ENCODE results near the gene HEATR9.

Gene HEATR9

DNA sequence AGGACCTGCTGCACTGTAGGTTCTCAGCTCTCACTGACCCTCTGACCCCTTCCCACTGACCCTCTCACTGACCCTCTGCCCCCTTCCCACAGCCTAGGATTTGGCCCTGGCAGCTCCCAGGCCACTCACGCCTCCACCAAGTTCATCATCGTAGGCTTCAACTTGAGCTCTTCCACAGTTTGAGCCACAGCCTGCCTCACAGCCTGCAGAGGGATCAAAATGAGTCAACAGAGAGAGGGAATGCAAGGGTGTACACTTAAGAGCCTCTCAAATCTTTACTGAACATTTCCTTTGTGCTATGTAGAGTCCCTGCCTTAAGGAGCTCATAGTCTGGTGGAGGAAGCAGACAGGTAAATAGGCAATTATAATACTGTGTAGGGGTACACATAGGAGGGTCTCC, 12.1 kb downstream of the HEATR9 start:
- TF ChIP-seq, protein P1, sequence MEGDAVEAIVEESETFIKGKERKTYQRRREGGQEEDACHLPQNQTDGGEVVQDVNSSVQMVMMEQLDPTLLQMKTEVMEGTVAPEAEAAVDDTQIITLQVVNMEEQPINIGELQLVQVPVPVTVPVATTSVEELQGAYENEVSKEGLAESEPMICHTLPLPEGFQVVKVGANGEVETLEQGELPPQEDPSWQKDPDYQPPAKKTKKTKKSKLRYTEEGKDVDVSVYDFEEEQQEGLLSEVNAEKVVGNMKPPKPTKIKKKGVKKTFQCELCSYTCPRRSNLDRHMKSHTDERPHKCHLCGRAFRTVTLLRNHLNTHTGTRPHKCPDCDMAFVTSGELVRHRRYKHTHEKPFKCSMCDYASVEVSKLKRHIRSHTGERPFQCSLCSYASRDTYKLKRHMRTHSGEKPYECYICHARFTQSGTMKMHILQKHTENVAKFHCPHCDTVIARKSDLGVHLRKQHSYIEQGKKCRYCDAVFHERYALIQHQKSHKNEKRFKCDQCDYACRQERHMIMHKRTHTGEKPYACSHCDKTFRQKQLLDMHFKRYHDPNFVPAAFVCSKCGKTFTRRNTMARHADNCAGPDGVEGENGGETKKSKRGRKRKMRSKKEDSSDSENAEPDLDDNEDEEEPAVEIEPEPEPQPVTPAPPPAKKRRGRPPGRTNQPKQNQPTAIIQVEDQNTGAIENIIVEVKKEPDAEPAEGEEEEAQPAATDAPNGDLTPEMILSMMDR (IDR thresholded peaks at IDR 0.05; ENCODE audit: low read depth, low read length): no peak
- TF ChIP-seq POLR2A (IDR thresholded peaks at IDR 0.05; ENCODE audit: extremely low read depth, insufficient read length): no peak
- TF ChIP-seq MYC (IDR thresholded peaks at IDR 0.05; ENCODE audit: low read depth, low read length): no peak
- TF ChIP-seq MAX (IDR thresholded peaks at IDR 0.05; ENCODE audit: low read depth, low read length): no peak
- DNase-seq (ENCODE audit: low read depth): no peak
- H3K4me3 ChIP-seq (ENCODE audit: low read depth, low read length): no peak overlapping the region

DNA sequence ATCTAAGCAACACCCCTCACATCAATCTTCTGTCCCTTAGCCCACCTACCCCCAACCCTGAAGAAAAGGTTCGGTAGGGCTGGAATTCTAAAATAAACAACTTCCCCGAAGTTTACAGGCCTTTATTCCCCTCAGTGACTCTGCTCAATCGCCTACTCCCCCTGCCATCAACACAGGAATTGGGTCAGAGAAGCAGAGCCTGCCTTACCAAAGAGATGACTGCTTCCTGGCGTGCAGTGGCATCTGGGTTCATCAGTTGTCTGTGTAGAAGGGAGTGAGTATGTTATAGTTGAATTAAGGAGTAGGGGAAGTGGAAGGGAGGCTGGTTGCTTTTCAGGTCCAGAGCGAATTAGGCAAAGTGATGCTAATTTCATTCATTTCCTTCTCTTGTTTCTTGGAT, 12.7 kb downstream of the HEATR9 start:
- DNase-seq (ENCODE audit: low read depth): no peak
- no peak overlapping the region for H3K4me3 ChIP-seq (ENCODE audit: low read depth, low read length)
- TF ChIP-seq MYC (IDR thresholded peaks at IDR 0.05; ENCODE audit: low read depth, low read length): no peak
- TF ChIP-seq, protein P1 (IDR thresholded peaks at IDR 0.05; ENCODE audit: low read depth, low read length): no peak
- TF ChIP-seq POLR2A (IDR thresholded peaks at IDR 0.05; ENCODE audit: extremely low read depth, insufficient read length): no peak
- no peak for TF ChIP-seq MAX (IDR thresholded peaks at IDR 0.05; ENCODE audit: low read depth, low read length)

GRCh38 chr17:35849469-35850348, 19.0 kb downstream of the HEATR9 start:
- H3K4me3 ChIP-seq (ENCODE audit: low read depth, low read length): no peak overlapping the region
- no peak for TF ChIP-seq MYC (IDR thresholded peaks at IDR 0.05; ENCODE audit: low read depth, low read length)
- TF ChIP-seq POLR2A (IDR thresholded peaks at IDR 0.05; ENCODE audit: extremely low read depth, insufficient read length): no peak
- TF ChIP-seq, protein P1 (IDR thresholded peaks at IDR 0.05; ENCODE audit: low read depth, low read length): peak; percentile 85
- peak; percentile 88 for DNase-seq (ENCODE audit: low read depth)

DNA sequence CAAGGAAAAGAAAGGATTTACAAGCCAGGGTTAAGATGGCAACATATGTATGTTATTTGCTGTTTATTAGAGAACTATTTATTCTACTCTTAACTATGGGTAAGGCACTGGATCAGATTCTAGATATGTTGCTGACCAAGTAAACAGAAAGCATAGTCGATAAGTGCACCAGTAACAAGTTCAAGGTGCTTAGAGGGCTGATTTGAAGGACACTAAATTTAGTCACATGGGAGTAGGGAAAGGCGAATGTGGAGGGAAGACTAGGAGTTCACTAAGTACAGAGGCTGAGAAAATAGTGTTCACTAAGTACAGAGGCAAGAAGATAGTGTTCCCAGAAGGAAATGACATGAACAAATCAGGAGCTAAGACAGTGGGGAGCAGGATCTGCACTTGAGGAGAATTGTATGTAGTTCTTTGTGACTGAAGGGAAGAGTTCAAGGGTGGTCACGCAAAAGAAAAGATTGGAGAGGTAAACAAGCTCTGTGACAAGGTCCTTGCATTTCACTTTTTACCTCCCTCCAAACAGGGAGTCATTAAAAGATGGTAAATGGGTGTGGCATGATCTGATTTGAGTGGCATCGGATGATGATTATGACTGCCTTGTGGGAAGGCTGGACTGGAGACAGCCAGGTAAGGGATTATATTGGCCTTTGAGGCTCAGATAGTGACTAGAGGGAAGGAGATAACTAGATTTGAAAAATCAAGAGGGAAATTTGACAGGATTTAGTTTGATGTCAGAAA, 20.9 kb downstream of the HEATR9 start:
- no peak for DNase-seq (ENCODE audit: low read depth)
- H3K4me3 ChIP-seq (ENCODE audit: low read depth, low read length): no peak overlapping the region
- TF ChIP-seq MAX (IDR thresholded peaks at IDR 0.05; ENCODE audit: low read depth, low read length) (no peak), POLR2A (IDR thresholded peaks at IDR 0.05; ENCODE audit: extremely low read depth, insufficient read length) (peak; percentile 15)

GRCh38 chr17:35847006-35847405, 21.7 kb downstream of the HEATR9 start:
- no peak overlapping the region for H3K4me3 ChIP-seq (ENCODE audit: low read depth, low read length)
- no peak for TF ChIP-seq MAX (IDR thresholded peaks at IDR 0.05; ENCODE audit: low read depth, low read length)
- TF ChIP-seq POLR2A (IDR thresholded peaks at IDR 0.05; ENCODE audit: extremely low read depth, insufficient read length): no peak
- no peak for TF ChIP-seq MYC (IDR thresholded peaks at IDR 0.05; ENCODE audit: low read depth, low read length)
- TF ChIP-seq, protein P1 (IDR thresholded peaks at IDR 0.05; ENCODE audit: low read depth, low read length): no peak
- no peak for DNase-seq (ENCODE audit: low read depth)

Data from NB4 (cell line).